ENCODE data around the gene GRAMD1C. TPM values are rescaled to one million over a fixed set of nuclear protein-coding genes. Genes with fewer than 3 reads are reported as not detected.
"Not testable (repeated sequence)": the region's sequence is repeated elsewhere in the genome, so short reads cannot be mapped to it uniquely, and the experiment has no call there.

Gene GRAMD1C
- total RNA-seq, 2 donors from 2014 or later = 0.32 to 0.56 TPM

GRCh38 chr3:113839551-113839950 lies 963 bp downstream of the GRAMD1C start:
- peak overlapping the region; percentile 62 for H3K4me3 Mint-ChIP-seq
- no peaks in the 10 kb centered on the region for H3K9me3 Mint-ChIP-seq
- no peaks in the 10 kb centered on the region for H3K27me3 Mint-ChIP-seq
- no peak for ATAC-seq (replicated peaks)
- no peaks in the 10 kb centered on the region for H3K36me3 Mint-ChIP-seq (ENCODE audit: low read depth)
- no peaks in the 10 kb centered on the region for H3K4me1 Mint-ChIP-seq
- no peak overlapping the region for H3K27ac Mint-ChIP-seq

DNA sequence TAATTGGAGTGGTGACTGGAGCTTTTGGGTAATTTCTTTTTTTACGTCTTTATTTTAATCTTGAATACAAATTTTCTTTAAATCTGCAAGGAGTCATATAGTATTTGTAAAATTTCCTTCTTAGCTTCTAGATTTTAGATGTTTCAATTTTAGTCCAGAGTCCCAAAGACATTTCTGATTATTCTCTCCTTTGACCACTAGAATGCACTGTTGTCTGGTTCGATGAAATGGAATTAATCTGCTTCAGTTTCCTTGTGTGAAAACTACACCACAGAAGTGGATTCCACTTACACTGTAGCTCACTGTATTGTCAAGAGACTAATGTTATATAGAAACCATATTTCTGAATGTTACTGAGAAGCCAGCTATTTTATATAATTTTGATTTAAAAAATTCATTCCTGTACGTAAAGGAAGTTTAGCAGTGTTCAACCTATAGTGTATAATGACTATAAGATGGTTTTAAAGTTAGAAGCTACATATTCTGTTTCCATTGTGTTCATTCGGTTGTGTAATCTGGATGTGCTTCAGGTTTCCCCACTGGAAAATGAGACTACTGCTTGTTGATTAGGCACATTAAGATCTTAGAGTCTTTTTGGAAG lies 6.1 kb downstream of the GRAMD1C start:
- no peaks in the 10 kb centered on the region for H3K36me3 Mint-ChIP-seq (ENCODE audit: low read depth)

GRCh38 chr3:113847247-113847646 lies 8.7 kb downstream of the GRAMD1C start:
- no peak for ATAC-seq (replicated peaks)
- H3K27me3 Mint-ChIP-seq = no peaks in the 10 kb centered on the region
- H3K36me3 Mint-ChIP-seq (ENCODE audit: low read depth) = no peaks in the 10 kb centered on the region
- H3K4me1 Mint-ChIP-seq = no peaks in the 10 kb centered on the region
- H3K4me3 Mint-ChIP-seq = no peak overlapping the region
- H3K9me3 Mint-ChIP-seq = no peaks in the 10 kb centered on the region
- no peak overlapping the region for H3K27ac Mint-ChIP-seq

More for the DNA sequence above, 6.1 kb downstream of the GRAMD1C start:
- Mint-ChIP-seq H3K9me3 (no peaks in the 10 kb centered on the region), H3K4me1 (no peaks in the 10 kb centered on the region), H3K4me3 (no peak overlapping the region), H3K27ac (no peak overlapping the region), H3K27me3 (no peaks in the 10 kb centered on the region)
- ATAC-seq (replicated peaks) = no peak

DNA sequence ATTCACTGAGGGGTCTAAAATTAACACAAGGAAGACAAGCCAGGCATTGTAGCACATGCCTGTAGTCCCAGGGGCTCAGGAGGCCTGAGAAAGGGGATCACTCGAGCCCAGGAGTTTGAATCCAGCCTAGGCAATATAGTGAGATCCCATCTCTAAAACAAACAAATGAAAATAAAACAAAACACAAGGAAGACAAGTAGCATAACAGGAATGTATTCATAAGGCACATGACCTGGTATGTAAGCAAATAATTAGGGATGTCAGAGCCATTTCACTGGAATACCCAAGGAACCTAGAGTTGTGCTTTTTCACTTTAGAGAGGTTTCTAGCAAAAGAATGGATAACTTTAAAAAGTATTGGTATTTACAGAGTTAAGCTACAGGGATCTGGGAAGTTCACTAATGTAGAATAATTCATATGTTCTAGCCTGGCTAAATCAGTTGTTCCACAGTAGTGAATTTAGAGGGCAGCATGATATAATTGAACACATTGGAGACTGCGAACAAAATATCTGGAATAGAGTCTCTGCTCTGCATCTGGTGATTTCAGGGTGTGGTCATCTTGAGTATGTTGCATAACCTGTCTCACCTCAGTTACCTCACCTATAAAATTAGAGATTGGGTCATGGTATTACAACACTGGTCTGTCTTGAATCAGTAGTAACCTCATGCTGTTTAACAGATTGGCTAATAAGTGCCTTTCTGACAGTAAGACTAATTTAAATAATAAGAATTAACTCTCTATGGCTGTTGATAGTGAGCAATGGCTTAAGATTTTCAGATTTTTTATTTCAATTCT lies 9.3 kb downstream of the GRAMD1C start:
- no peak for ATAC-seq (replicated peaks)
- Mint-ChIP-seq H3K36me3 (ENCODE audit: low read depth) (no peaks in the 10 kb centered on the region), H3K27me3 (no peaks in the 10 kb centered on the region), H3K4me1 (no peaks in the 10 kb centered on the region), H3K9me3 (no peaks in the 10 kb centered on the region), H3K4me3 (no peak overlapping the region), H3K27ac (no peak overlapping the region)

DNA sequence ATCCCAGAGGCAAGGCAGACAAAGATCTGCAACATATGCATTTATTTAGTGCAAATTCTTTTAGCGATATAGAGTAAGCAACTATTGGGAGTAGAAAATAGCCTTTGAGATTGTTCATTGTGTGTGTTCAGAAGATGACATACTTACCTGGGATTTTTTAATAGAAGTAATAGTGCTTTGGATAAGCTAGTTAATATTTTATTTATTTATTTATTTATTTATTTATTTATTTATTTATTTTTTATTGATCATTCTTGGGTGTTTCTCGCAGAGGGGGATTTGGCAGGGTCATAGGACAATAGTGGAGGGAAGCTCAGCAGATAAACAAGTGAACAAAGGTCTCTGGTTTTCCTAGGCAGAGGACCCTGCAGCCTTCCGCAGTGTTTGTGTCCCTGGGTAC lies 10.5 kb downstream of the GRAMD1C start:
- H3K27ac Mint-ChIP-seq; H3K4me1 Mint-ChIP-seq; H3K36me3 Mint-ChIP-seq (ENCODE audit: low read depth); H3K27me3 Mint-ChIP-seq; H3K4me3 Mint-ChIP-seq; ATAC-seq (replicated peaks); H3K9me3 Mint-ChIP-seq: not testable (repeated sequence)

- H3K27me3 Mint-ChIP-seq; H3K4me3 Mint-ChIP-seq; H3K36me3 Mint-ChIP-seq (ENCODE audit: low read depth); H3K9me3 Mint-ChIP-seq; H3K4me1 Mint-ChIP-seq; ATAC-seq (replicated peaks); H3K27ac Mint-ChIP-seq: not testable (repeated sequence)
Observed at GRCh38 chr3:113849841-113850240, 11.3 kb downstream of the GRAMD1C start.

DNA sequence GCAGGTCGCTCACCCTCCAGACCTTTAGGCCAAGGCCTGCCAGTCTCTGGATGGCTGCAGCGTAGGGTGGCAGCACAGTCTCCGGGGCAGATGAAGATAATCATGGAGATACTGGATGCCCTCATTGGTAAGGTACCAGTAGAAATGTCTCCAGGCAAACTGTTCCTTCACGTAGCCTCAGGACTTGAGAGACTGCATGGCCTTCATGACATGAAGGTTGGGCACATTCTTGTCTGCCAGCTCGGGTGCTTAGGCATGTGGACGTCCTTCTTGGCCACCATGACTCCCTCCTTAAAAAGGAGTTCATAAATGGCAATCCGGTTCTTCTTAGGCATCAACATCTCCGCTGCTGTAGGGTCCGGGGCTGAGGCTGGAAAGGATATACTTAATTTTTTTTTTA lies 11.8 kb downstream of the GRAMD1C start:
- not testable (repeated sequence) for ATAC-seq (replicated peaks); H3K36me3 Mint-ChIP-seq (ENCODE audit: low read depth); H3K4me3 Mint-ChIP-seq; H3K4me1 Mint-ChIP-seq; H3K27me3 Mint-ChIP-seq; H3K9me3 Mint-ChIP-seq; H3K27ac Mint-ChIP-seq

DNA sequence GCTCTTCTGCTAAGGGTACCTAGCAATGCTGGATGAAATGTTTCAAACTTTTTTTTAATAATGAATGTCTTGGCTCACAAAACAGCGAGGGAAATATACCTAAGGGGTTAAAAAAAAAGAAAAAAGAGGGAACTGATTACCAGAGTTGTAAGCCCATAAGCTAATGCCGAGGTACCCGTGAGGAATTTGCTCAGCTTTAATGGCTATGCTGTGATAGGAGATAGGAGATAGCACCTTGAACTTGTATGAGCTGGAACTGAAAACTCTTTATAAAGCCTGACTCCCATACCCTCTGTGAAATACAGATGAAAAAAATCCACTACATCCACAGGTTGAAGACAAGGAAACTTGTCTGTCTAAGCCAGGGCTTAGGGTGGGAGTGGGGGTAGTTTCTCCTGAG lies 13.9 kb downstream of the GRAMD1C start:
- H3K4me1 Mint-ChIP-seq = no peaks in the 10 kb centered on the region
- no peak for ATAC-seq (replicated peaks)
- H3K27ac Mint-ChIP-seq = no peak overlapping the region
- H3K36me3 Mint-ChIP-seq (ENCODE audit: low read depth) = no peaks in the 10 kb centered on the region
- H3K27me3 Mint-ChIP-seq = peaks cover 3% of the 10 kb centered on the region
- H3K9me3 Mint-ChIP-seq = no peaks in the 10 kb centered on the region
- no peak overlapping the region for H3K4me3 Mint-ChIP-seq

DNA sequence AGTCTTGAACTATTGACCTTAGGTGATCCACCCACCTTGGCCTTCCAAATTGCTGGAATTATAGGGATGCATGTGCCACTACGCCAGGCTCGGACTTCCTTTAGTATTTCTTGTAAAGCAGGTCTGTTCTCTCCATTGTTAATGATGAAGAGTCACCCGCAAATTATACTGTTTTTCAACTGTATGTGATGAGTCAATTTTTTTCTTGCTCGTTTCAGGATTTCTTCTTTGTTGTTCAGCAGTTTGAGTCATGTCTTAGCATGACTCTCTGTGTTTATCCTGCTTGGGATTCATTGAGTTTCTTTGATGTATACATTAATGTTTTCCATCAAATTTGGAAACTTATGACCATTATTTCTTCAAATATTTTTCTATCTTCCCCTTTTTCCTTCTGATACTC lies 28.9 kb downstream of the GRAMD1C start:
- Mint-ChIP-seq H3K4me1 (no peaks in the 10 kb centered on the region), H3K9me3 (no peaks in the 10 kb centered on the region), H3K36me3 (ENCODE audit: low read depth) (no peaks in the 10 kb centered on the region), H3K27ac (no peak overlapping the region), H3K27me3 (peaks cover 7% of the 10 kb centered on the region), H3K4me3 (no peak overlapping the region)
- peak; percentile 37 for ATAC-seq (replicated peaks)

DNA sequence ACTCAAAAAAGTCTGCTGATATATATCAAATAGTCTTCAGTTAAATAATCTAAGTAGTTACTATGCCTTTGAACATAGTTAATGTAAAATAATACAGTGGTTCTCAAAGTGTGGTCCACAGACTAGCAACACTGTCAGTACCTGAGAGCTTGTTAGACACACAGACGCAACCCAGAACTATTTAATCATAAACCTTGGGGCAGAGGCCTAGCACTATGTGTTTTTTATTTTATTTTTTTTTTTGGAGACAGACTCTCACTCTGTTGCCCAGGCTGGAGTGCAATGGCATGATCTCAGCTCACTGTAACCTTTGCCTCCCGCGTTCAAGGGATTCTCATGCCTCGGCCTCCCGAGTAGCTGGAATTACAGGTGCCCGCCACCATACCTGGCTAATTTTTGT lies 34.7 kb downstream of the GRAMD1C start:
- H3K9me3 Mint-ChIP-seq = no peaks in the 10 kb centered on the region
- H3K4me1 Mint-ChIP-seq = no peaks in the 10 kb centered on the region
- peaks cover 2% of the 10 kb centered on the region for H3K27me3 Mint-ChIP-seq
- H3K27ac Mint-ChIP-seq = no peak overlapping the region
- no peaks in the 10 kb centered on the region for H3K36me3 Mint-ChIP-seq (ENCODE audit: low read depth)
- no peak for ATAC-seq (replicated peaks)
- H3K4me3 Mint-ChIP-seq = no peak overlapping the region

DNA sequence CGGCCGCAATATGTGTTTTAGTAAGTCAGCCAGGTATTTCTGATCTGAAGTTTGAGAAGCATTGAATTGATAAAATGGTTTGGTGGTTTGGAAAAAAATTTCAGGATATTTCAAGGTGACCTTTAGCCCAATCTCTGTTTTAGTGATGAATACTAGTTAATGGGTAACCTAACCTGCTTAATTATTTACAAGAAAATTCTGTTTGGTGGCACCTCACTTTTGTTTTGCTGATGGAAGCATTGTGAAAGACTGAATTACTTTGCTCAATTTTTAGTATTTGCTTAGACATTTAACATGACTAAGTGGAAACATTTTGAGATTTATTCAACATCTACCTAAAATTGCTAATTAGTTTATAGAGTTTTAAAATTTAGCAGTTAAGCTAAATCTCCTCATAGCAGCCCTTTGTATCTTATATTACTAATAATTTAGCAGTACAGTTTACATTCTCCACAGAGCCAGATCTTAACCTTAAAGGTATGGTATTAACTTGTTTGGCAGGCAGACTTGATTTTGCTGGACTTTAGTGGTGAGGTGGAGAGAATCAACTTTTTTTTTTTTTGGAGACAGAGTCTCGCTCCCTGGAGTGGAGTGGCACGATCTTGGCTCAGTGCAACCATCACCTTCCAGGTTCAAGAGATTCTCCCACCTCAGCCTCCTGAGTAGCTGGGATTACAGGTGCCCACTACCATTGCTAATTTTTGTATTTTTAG lies 35.4 kb downstream of the GRAMD1C start:
- H3K4me3 Mint-ChIP-seq = no peak overlapping the region
- H3K9me3 Mint-ChIP-seq = no peaks in the 10 kb centered on the region

DNA sequence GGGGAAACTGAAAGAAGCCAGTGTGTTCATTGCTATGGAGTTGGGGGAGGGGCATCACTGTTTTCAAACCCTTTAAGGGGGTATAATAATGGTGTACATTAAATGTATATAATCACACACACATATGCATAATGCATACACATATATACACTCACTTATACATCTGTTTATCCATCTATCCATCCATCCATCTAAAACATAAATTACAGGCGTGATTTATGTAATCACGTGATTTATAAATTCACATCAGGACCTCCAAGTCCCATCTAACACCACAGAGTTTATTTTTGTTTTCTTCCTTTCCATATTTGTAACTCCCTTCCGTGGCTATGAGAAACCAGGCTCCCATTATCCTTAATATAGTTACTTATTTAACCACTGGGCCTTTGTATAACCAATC lies 39.8 kb downstream of the GRAMD1C start:
- Mint-ChIP-seq H3K9me3 (no peaks in the 10 kb centered on the region), H3K36me3 (ENCODE audit: low read depth) (no peaks in the 10 kb centered on the region), H3K27me3 (peaks cover 4% of the 10 kb centered on the region), H3K4me3 (no peak overlapping the region), H3K27ac (no peak overlapping the region), H3K4me1 (no peaks in the 10 kb centered on the region)
- ATAC-seq (replicated peaks) = no peak

More for the DNA sequence above, 35.4 kb downstream of the GRAMD1C start:
- H3K4me1 Mint-ChIP-seq = no peaks in the 10 kb centered on the region
- no peaks in the 10 kb centered on the region for H3K36me3 Mint-ChIP-seq (ENCODE audit: low read depth)
- no peaks in the 10 kb centered on the region for H3K27me3 Mint-ChIP-seq
- ATAC-seq (replicated peaks) = no peak
- H3K27ac Mint-ChIP-seq = no peak overlapping the region

DNA sequence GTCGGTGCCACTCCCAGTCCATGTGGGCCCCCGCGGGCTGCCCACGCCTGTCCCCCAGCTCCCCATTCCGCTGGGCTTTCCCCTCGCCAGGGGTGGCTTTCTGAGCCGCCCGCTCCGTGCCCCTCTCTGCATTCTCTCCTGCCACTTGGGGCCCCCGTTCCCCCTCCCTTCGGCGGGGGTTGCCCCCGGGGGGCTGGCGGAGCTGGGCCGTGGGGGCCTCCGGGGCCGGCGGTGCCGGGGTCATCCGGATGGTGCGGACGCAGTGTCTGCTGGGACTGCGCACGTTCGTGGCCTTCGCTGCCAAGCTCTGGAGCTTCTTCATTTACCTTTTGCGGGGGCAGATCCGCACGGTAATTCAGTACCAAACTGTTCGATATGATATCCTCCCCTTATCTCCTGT lies 46.5 kb downstream of the GRAMD1C start:
- H3K27ac Mint-ChIP-seq = no peak overlapping the region
- H3K9me3 Mint-ChIP-seq = no peaks in the 10 kb centered on the region
- no peaks in the 10 kb centered on the region for H3K4me1 Mint-ChIP-seq
- no peaks in the 10 kb centered on the region for H3K27me3 Mint-ChIP-seq
- no peak for ATAC-seq (replicated peaks)
- H3K4me3 Mint-ChIP-seq = no peak overlapping the region
- no peaks in the 10 kb centered on the region for H3K36me3 Mint-ChIP-seq (ENCODE audit: low read depth)

- ATAC-seq (replicated peaks) = peak; percentile 18
- Mint-ChIP-seq H3K4me3 (no peak overlapping the region), H3K27me3 (no peaks in the 10 kb centered on the region), H3K27ac (no peak overlapping the region), H3K36me3 (ENCODE audit: low read depth) (no peaks in the 10 kb centered on the region), H3K9me3 (no peaks in the 10 kb centered on the region), H3K4me1 (no peaks in the 10 kb centered on the region)
Observed at GRCh38 chr3:113890256-113890900, 51.8 kb downstream of the GRAMD1C start.

Data from activated T-helper 17 cell treated with anti-CD3 and anti-CD28 coated beads, Interleukin-2, amount 50 U/mL, for 72 hours (primary cell).